ENCODE results near the gene PCCA. TPM values are rescaled to one million over a fixed set of nuclear protein-coding genes. Genes with fewer than 3 reads are reported as not detected.

PCCA gene
- total and polyA plus RNA-seq, 8 donors = 31.4 to 140 (median 77.0) TPM

DNA sequence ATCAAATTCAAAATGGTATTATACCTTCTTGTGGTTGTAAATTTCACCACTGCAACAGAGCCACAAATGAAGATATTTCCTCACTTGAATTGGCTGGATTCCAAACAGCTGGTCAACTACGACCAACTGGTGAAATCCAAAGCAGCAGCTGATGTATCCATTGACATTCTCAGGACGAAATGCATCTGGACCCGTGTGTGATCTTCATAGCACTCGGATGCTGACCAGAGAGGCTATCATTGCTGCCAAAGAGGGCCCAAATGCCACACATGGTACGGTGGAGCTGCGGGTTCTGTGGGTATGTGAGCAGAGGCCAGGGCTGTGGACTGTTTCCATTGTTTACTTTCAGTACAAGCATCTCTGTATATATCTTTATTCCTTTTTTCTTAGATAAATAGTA is 25.6 kb upstream of the PCCA start:
- Histone ChIP-seq H3K27me3 (no peaks in the 10 kb centered on the region), H3K4me1 (no peaks in the 10 kb centered on the region), H3K9me3 (peaks cover 0 to 15% (median 11%) of the 10 kb centered on the region in 4 donors), H3K36me3 (no peaks in the 10 kb centered on the region), H3K27ac (no peak overlapping the region), H3K4me3 (no peak overlapping the region)
- DNase-seq = peak in 1 of 2 donors; percentile 9
- TF ChIP-seq POLR2A (IDR thresholded peaks at IDR 0.05) (no peak), EP300 (IDR thresholded peaks at IDR 0.05) (no peak), POLR2AphosphoS5 (IDR thresholded peaks at IDR 0.05) (no peak)
- TF ChIP-seq, protein P1, sequence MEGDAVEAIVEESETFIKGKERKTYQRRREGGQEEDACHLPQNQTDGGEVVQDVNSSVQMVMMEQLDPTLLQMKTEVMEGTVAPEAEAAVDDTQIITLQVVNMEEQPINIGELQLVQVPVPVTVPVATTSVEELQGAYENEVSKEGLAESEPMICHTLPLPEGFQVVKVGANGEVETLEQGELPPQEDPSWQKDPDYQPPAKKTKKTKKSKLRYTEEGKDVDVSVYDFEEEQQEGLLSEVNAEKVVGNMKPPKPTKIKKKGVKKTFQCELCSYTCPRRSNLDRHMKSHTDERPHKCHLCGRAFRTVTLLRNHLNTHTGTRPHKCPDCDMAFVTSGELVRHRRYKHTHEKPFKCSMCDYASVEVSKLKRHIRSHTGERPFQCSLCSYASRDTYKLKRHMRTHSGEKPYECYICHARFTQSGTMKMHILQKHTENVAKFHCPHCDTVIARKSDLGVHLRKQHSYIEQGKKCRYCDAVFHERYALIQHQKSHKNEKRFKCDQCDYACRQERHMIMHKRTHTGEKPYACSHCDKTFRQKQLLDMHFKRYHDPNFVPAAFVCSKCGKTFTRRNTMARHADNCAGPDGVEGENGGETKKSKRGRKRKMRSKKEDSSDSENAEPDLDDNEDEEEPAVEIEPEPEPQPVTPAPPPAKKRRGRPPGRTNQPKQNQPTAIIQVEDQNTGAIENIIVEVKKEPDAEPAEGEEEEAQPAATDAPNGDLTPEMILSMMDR (IDR thresholded peaks at IDR 0.05) = no peak
- intact Hi-C loops (cut with DNase I; ENCODE audit: low total_unique reads) = no loop called here
- WGBS, 5 donors = 69 to 80% (median 76%) methylated on average over 6 of the region's 6 CpGs

DNA sequence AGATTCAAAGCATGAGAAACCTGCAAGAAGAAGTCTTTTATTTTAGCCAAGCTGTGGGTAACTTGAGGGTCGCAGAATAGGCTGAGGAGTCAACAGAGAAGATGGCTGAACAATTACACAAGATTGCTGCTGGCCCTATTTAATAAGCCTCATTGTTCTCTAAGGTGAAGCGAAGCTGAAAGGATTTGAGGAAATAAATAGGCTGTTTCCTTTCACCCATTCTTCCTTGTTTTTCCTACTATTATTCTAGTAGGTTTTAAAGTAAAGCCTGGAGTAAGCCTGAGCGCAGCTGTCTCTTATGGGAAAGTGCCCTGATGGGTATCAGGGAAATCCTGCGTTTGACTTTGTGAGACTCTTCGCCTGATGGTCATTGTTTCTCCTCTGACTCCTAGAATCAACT is 25.0 kb upstream of the PCCA start:
- intact Hi-C loops (cut with DNase I; ENCODE audit: low total_unique reads) = no loop called here
- H3K9me3 ChIP-seq = peaks cover 0 to 15% (median 11%) of the 10 kb centered on the region in 4 donors
- no peaks in the 10 kb centered on the region for H3K27me3 ChIP-seq
- WGBS, 5 donors = 77 to 85% (median 79%) methylated on average over 5 of the region's 5 CpGs
- no peaks in the 10 kb centered on the region for H3K36me3 ChIP-seq
- no peak for TF ChIP-seq POLR2AphosphoS5 (IDR thresholded peaks at IDR 0.05)
- no peak for TF ChIP-seq POLR2A (IDR thresholded peaks at IDR 0.05)
- no peak for TF ChIP-seq EP300 (IDR thresholded peaks at IDR 0.05)
- TF ChIP-seq, protein P1 (IDR thresholded peaks at IDR 0.05) = no peak
- no peak overlapping the region for H3K4me3 ChIP-seq
- H3K27ac ChIP-seq = no peak overlapping the region
- peaks cover 0 to 5% (median 0%) of the 10 kb centered on the region in 4 donors for H3K4me1 ChIP-seq
- DNase-seq = no peak

GRCh38 chr13:100068133-100068931 is 20.6 kb upstream of the PCCA start:
- DNase-seq = no peak
- no peaks in the 10 kb centered on the region for H3K36me3 ChIP-seq
- H3K9me3 ChIP-seq = no peaks in the 10 kb centered on the region
- H3K4me1 ChIP-seq = peaks cover 0 to 8% (median 0%) of the 10 kb centered on the region in 4 donors
- 82 to 91% (median 85%) methylated on average over 3 of the region's 3 CpGs for WGBS, 5 donors
- H3K4me3 ChIP-seq = no peak overlapping the region
- no peaks in the 10 kb centered on the region for H3K27me3 ChIP-seq
- intact Hi-C loops (cut with DNase I; ENCODE audit: low total_unique reads) = no loop called here
- TF ChIP-seq EP300 (IDR thresholded peaks at IDR 0.05) = no peak
- TF ChIP-seq, protein P1 (IDR thresholded peaks at IDR 0.05) = no peak
- no peak for TF ChIP-seq POLR2A (IDR thresholded peaks at IDR 0.05)
- TF ChIP-seq POLR2AphosphoS5 (IDR thresholded peaks at IDR 0.05) = no peak
- no peak overlapping the region for H3K27ac ChIP-seq

GRCh38 chr13:100069278-100069677 is 19.6 kb upstream of the PCCA start:
- Histone ChIP-seq H3K36me3 (no peaks in the 10 kb centered on the region), H3K4me3 (no peak overlapping the region), H3K4me1 (peaks cover 0 to 8% (median 0%) of the 10 kb centered on the region in 4 donors), H3K27me3 (no peaks in the 10 kb centered on the region), H3K9me3 (no peaks in the 10 kb centered on the region), H3K27ac (no peak overlapping the region)
- DNase-seq = no peak
- 29 to 59% (median 38%) methylated on average over 1 of the region's 1 CpG for WGBS, 5 donors
- intact Hi-C loops (cut with DNase I; ENCODE audit: low total_unique reads) = no loop called here
- TF ChIP-seq POLR2AphosphoS5 (IDR thresholded peaks at IDR 0.05) = no peak
